Measurements from ENCODE around the gene SLC19A1. TPM values are rescaled to one million over a fixed set of nuclear protein-coding genes. Genes with fewer than 3 reads are reported as not detected.
A peak's percentile ranks its signal among the peaks of the same experiment; 100 is the strongest.

SLC19A1 gene
- total RNA-seq, 1 experiment from 2014 or later: 25.4 TPM

DNA sequence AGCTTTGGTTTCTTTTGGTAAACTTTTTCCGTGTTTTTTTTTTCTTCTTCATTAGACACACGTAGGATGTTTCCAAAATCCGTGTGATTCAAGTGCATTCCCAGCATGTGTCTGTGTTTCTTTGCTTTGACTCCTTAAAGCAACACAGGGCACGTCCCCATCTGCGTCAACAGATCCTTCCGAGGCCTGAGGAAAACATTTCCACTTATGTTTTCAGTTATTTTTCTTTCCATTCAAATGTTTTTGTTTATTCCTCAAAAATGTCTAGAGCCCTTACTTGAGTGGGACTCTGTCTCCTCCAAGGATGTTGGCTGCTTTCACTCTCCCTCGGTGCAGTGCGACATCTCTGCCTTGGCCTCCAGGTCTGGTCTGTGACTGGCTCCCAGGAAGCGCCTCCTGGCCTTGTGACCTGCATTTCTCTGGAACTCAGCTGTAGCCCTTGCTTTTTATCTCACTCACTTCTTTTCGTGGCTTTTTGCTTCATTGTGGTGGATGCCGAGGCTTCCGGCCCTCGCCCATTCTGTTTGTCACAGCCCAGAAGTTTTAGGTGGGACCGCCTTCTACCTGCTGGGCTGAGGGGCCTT lies 31.3 kb upstream of the SLC19A1 start:
- ChIA-PET POLR2A (no interaction called here), CTCF (interaction anchor here (0.9 kb wide), 1 partner anchor 23 kb away, joined by 4 read pairs; no protein-coding TSS in a partner anchor)
- BruUV-seq (replicated peaks): no TSS peak
- Mint-ChIP-seq H3K4me1 (ENCODE audit: insufficient read depth, unreplicated experiment) (no peaks in the 10 kb centered on the region), H3K9me3 (ENCODE audit: unreplicated experiment) (no peaks in the 10 kb centered on the region), H3K27me3 (ENCODE audit: insufficient read depth, unreplicated experiment) (peaks cover 34% of the 10 kb centered on the region), H3K36me3 (ENCODE audit: insufficient read depth, unreplicated experiment) (peaks cover 6% of the 10 kb centered on the region), H3K27ac (ENCODE audit: low read depth, unreplicated experiment) (no peak overlapping the region), H3K4me3 (ENCODE audit: unreplicated experiment) (no peak overlapping the region)
- no peak for DNase-seq (ENCODE audit: unreplicated experiment)
- TF ChIP-seq CTCF (IDR thresholded peaks at IDR 0.05; ENCODE audit: unreplicated experiment): no peak
- intact Hi-C loops (cut with micrococcal nuclease): no loop called here

DNA sequence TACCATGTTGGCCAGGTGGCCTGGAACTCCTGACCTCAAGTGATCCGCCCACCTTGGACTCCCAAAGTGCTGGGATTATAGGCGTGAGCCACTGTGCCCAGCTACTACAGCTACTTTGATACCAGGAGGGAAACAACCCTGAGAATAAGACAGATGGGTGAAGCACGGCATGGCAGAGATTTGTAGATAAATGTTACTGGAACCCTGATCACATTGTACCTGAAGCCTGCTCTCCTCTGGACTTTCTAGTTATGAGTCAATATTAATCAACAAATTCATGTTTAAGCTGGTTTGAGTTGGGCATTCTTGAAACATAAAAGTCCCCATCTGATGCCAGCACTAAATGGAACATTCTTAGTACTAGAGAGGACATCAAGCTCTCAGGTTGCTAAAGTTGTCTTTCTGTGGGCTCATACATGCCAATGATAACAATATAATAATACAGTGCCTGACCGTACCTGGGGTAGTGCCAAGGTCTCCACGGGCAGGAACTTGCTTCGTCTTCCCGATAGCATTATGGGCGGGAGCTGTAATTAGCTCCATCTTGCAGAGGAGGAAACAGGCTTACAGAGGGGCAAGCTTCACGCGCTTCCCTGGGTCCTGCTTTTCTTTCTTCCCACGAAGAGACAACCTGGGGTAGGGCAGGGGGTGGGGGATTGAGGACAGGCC lies 30.7 kb upstream of the SLC19A1 start:
- no TSS peak for BruUV-seq (replicated peaks)
- CTCF ChIA-PET: interaction anchor here (0.9 to 1.0 kb wide), 2 partner anchors 24 to 436 kb away, joined by 3 to 4 read pairs; no protein-coding TSS in a partner anchor
- no peak overlapping the region for H3K27ac Mint-ChIP-seq (ENCODE audit: low read depth, unreplicated experiment)
- POLR2A ChIA-PET: no interaction called here
- DNase-seq (ENCODE audit: unreplicated experiment): peak; percentile 40
- no peaks in the 10 kb centered on the region for H3K4me1 Mint-ChIP-seq (ENCODE audit: insufficient read depth, unreplicated experiment)
- TF ChIP-seq CTCF (IDR thresholded peaks at IDR 0.05; ENCODE audit: unreplicated experiment): no peak
- H3K36me3 Mint-ChIP-seq (ENCODE audit: insufficient read depth, unreplicated experiment): peaks cover 6% of the 10 kb centered on the region
- no peak overlapping the region for H3K4me3 Mint-ChIP-seq (ENCODE audit: unreplicated experiment)
- intact Hi-C loops (cut with micrococcal nuclease): no loop called here
- H3K27me3 Mint-ChIP-seq (ENCODE audit: insufficient read depth, unreplicated experiment): peaks cover 41% of the 10 kb centered on the region
- no peaks in the 10 kb centered on the region for H3K9me3 Mint-ChIP-seq (ENCODE audit: unreplicated experiment)

DNA sequence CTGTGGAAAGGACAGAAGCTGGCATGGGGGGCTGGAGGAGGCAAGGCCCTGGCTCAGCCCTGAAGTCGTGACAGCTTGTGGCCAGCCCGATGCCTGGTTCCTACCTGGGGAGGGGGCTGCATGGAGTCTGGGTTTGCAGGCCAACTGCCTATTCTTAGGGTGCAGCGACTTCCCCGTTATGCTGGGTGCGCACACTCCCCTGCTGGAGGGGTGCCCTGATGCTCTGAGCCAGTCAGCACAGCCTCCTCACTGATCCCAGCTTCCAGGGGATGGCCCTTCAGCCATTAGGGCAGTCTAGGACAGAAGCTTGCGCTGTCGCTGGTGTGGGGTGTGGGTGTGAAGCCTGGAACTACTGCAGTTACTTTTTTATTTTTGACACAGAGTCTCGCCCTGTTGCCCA lies 30.0 kb upstream of the SLC19A1 start:
- CTCF ChIA-PET: interaction anchor here (0.9 to 1.0 kb wide), 2 partner anchors 14 to 435 kb away, joined by 3 read pairs; no protein-coding TSS in a partner anchor
- no peak overlapping the region for H3K4me3 Mint-ChIP-seq (ENCODE audit: unreplicated experiment)
- POLR2A ChIA-PET: no interaction called here
- H3K4me1 Mint-ChIP-seq (ENCODE audit: insufficient read depth, unreplicated experiment): no peaks in the 10 kb centered on the region
- no peak for DNase-seq (ENCODE audit: unreplicated experiment)
- H3K9me3 Mint-ChIP-seq (ENCODE audit: unreplicated experiment): no peaks in the 10 kb centered on the region
- H3K27ac Mint-ChIP-seq (ENCODE audit: low read depth, unreplicated experiment): no peak overlapping the region
- peaks cover 6% of the 10 kb centered on the region for H3K36me3 Mint-ChIP-seq (ENCODE audit: insufficient read depth, unreplicated experiment)
- BruUV-seq (replicated peaks): no TSS peak
- TF ChIP-seq CTCF (IDR thresholded peaks at IDR 0.05; ENCODE audit: unreplicated experiment): no peak
- intact Hi-C loops (cut with micrococcal nuclease): no loop called here
- H3K27me3 Mint-ChIP-seq (ENCODE audit: insufficient read depth, unreplicated experiment): peaks cover 48% of the 10 kb centered on the region

GRCh38 chr21:45571641-45572040 lies 29.4 kb upstream of the SLC19A1 start:
- intact Hi-C loops (cut with micrococcal nuclease): no loop called here
- POLR2A ChIA-PET: no interaction called here
- Mint-ChIP-seq H3K4me3 (ENCODE audit: unreplicated experiment) (no peak overlapping the region), H3K9me3 (ENCODE audit: unreplicated experiment) (no peaks in the 10 kb centered on the region), H3K4me1 (ENCODE audit: insufficient read depth, unreplicated experiment) (no peaks in the 10 kb centered on the region), H3K36me3 (ENCODE audit: insufficient read depth, unreplicated experiment) (peaks cover 6% of the 10 kb centered on the region), H3K27ac (ENCODE audit: low read depth, unreplicated experiment) (no peak overlapping the region), H3K27me3 (ENCODE audit: insufficient read depth, unreplicated experiment) (peaks cover 51% of the 10 kb centered on the region)
- CTCF ChIA-PET: interaction anchor here (0.9 to 1.2 kb wide), 4 partner anchors 9 to 435 kb away, joined by 3 to 6 read pairs (median 4); no protein-coding TSS in a partner anchor
- no TSS peak for BruUV-seq (replicated peaks)
- TF ChIP-seq CTCF (IDR thresholded peaks at IDR 0.05; ENCODE audit: unreplicated experiment): no peak
- no peak for DNase-seq (ENCODE audit: unreplicated experiment)
